A673 (cell line): ENCODE results near the gene MYH3. TPM values are rescaled to one million over a fixed set of nuclear protein-coding genes. Genes with fewer than 3 reads are reported as not detected.

Source experiments
- BruUV-seq: library from RNA; stranded (reverse); fragments of 400-500 nt; replicated peaks from 2 replicates; lab custom pipeline; 2021; lab: Mats Ljungman, UMichigan
- CTCF ChIA-PET: fragments of 300-600 bp; sonication (Branson Sonifier 250); formaldehyde crosslinking; loops from one replicate; lab custom pipeline; 2022; ENCODE audit warnings: antibody characterized with exemption; lab: Charles Lee
- POLR2A ChIA-PET: fragments of 300-600 bp; sonication (Branson Sonifier 250); formaldehyde crosslinking; loops from one replicate; lab custom pipeline; 2022; ENCODE audit warnings: antibody characterized with exemption; ENCODE audit not compliant: low non-redundant PET; lab: Charles Lee
- DNase-seq: peaks from one replicate; pipeline ENCODE4 v3.0.0-alpha.2; 2015; ENCODE audit warnings: low spot score
- H3K27ac ChIP-seq: fragments of 200-600 bp; sonication (generic); 2 replicates; pipeline ENCODE4 v1.5.1; 2016; ENCODE audit warnings: mixed run types, low read depth, mild to moderate bottlenecking, mixed read lengths, antibody characterized with exemption, low read length; ENCODE audit not compliant: poor library complexity, severe bottlenecking
- H3K27me3 ChIP-seq: fragments of 200-600 bp; sonication (generic); replicated peaks from 2 replicates; pipeline ENCODE4 v1.6.1; 2017; ENCODE audit warnings: mixed run types, low read depth, mild to moderate bottlenecking, mixed read lengths, antibody characterized with exemption, low read length; ENCODE audit not compliant: insufficient read depth, poor library complexity
- H3K36me3 ChIP-seq: fragments of 200-600 bp; sonication (generic); 2 replicates; pipeline ENCODE4 v1.6.1; 2016; ENCODE audit warnings: mixed run types, mild to moderate bottlenecking, mixed read lengths, antibody characterized with exemption, low read length; ENCODE audit not compliant: insufficient read depth, poor library complexity, severe bottlenecking
- H3K4me1 ChIP-seq: fragments of 200-600 bp; sonication (generic); 2 replicates; pipeline ENCODE4 v1.6.1; 2017; ENCODE audit warnings: mixed run types, mild to moderate bottlenecking, mixed read lengths, antibody characterized with exemption, low read length; ENCODE audit not compliant: insufficient read depth, poor library complexity, severe bottlenecking
- H3K4me3 ChIP-seq: fragments of 200-600 bp; sonication (generic); 2 replicates; pipeline ENCODE4 v1.5.1; 2016; ENCODE audit warnings: low read depth, mixed run types, mild to moderate bottlenecking, mixed read lengths, low read length; ENCODE audit not compliant: poor library complexity, severe bottlenecking
- H3K9me3 ChIP-seq: fragments of 200-600 bp; sonication (generic); 2 replicates; pipeline ENCODE4 v1.6.1; 2016; ENCODE audit warnings: mixed run types, low read depth, mild to moderate bottlenecking, mixed read lengths, antibody characterized with exemption, low read length; ENCODE audit not compliant: poor library complexity, severe bottlenecking
- EZH2 ChIP-seq: fragments of 200-600 bp; sonication (generic); IDR thresholded peaks from 2 replicates; pipeline ENCODE4 v1.6.1; 2017; ENCODE audit warnings: borderline replicate concordance, low read depth, mild to moderate bottlenecking, mixed read lengths, antibody characterized with exemption, low read length; ENCODE audit not compliant: poor library complexity, severe bottlenecking
- intact Hi-C: fragments of 100-400 bp; cut with micrococcal nuclease; formaldehyde crosslinking; loops from one replicate; pipeline ENCODE4 v1.10.0; 2022; ENCODE audit not compliant: unreplicated experiment
- total RNA-seq: library from RNA; stranded (reverse); gene quantifications from 2 replicates; pipeline ENCODE4 v1.2.3, GENCODE V29; 2021
- TF ChIP-seq, protein P1 (sequence below): fragments of 300-800, 200-600 bp; sonication (generic); conservative IDR thresholded peaks from 2 replicates; pipeline ENCODE4 v1.5.1; 2017; ENCODE audit warnings: low read depth, mild to moderate bottlenecking, antibody characterized with exemption, low read length, moderate library complexity, mixed read lengths

MYH3 gene
- total RNA-seq, 1 experiment from 2014 or later: 3.2 TPM

DNA sequence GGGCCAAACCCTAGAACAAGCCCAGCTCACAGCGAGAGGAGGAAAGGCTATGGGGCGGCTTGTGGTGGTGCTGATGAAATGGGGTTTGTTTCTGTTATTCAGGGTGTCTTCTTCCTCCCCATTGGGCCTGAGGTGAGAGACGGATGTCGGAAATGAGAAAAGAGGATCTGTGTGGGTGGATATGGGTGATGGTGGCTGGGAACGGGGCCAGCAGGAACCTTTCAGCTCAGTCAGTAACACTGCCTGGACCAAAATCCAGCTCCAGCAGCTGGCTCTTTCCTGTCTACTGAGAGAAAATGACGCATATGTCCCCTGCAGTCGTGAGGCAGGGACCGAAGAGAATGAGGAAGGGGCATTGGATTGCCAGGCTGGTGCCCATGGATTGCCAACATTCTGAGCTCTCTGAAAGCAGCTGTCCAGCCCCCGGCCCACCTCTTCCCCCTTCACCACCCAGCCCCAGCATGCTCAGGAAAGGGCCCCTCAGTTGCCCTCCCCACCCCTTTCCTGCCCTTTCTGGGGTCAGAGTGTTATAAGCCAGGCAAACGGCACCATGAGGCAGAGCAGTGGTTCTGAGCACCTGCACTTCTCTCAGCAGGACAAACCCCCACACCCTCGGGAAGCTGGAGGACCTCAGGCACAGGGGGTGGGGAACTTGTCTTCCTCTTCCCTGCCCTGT is 4.0 kb downstream of the MYH3 start:
- CTCF ChIA-PET: interaction anchor here (0.7 kb wide), 1 partner anchor 1316 kb away, joined by 16 read pairs; no protein-coding TSS in a partner anchor
- DNase-seq: peak; percentile 57
- H3K4me1 ChIP-seq: no peaks in the 10 kb centered on the region
- TF ChIP-seq EZH2: no peak
- no peaks in the 10 kb centered on the region for H3K36me3 ChIP-seq
- no peaks in the 10 kb centered on the region for H3K9me3 ChIP-seq
- no peaks in the 10 kb centered on the region for H3K27me3 ChIP-seq
- no TSS peak for BruUV-seq
- intact Hi-C loops: no loop called here
- POLR2A ChIA-PET: no interaction called here
- no peak overlapping the region for H3K27ac ChIP-seq
- no peak overlapping the region for H3K4me3 ChIP-seq

DNA sequence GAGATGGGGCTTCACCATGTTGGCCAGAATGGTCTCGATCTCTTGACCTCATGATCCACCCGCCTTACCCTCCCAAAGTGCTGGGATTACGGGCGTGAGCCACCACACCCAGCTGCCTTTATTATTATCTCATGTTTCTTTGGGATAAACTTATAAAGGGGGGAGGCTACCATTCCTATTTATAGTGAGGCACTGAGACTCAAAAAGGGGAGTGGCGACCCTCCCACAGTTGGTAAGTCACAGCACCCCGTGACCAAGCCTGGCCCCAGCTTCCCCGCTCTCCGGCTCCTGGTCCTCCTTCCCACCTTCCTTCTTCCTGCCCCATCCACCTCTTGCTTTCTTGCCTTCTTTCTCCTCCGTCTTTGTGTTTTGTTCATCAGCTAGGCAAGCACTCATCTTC is 5.2 kb downstream of the MYH3 start:
- H3K27me3 ChIP-seq: no peaks in the 10 kb centered on the region
- H3K4me1 ChIP-seq: no peaks in the 10 kb centered on the region
- CTCF ChIA-PET: no interaction called here
- no TSS peak for BruUV-seq
- TF ChIP-seq EZH2: no peak
- TF ChIP-seq, protein P1, sequence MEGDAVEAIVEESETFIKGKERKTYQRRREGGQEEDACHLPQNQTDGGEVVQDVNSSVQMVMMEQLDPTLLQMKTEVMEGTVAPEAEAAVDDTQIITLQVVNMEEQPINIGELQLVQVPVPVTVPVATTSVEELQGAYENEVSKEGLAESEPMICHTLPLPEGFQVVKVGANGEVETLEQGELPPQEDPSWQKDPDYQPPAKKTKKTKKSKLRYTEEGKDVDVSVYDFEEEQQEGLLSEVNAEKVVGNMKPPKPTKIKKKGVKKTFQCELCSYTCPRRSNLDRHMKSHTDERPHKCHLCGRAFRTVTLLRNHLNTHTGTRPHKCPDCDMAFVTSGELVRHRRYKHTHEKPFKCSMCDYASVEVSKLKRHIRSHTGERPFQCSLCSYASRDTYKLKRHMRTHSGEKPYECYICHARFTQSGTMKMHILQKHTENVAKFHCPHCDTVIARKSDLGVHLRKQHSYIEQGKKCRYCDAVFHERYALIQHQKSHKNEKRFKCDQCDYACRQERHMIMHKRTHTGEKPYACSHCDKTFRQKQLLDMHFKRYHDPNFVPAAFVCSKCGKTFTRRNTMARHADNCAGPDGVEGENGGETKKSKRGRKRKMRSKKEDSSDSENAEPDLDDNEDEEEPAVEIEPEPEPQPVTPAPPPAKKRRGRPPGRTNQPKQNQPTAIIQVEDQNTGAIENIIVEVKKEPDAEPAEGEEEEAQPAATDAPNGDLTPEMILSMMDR: no peak
- H3K9me3 ChIP-seq: no peaks in the 10 kb centered on the region
- no peak for DNase-seq
- POLR2A ChIA-PET: no interaction called here
- no peaks in the 10 kb centered on the region for H3K36me3 ChIP-seq
- H3K27ac ChIP-seq: no peak overlapping the region
- intact Hi-C loops: no loop called here
- H3K4me3 ChIP-seq: no peak overlapping the region

- ChIA-PET POLR2A (no interaction called here), CTCF (no interaction called here)
- Histone ChIP-seq H3K4me1 (no peaks in the 10 kb centered on the region), H3K4me3 (no peak overlapping the region), H3K9me3 (no peaks in the 10 kb centered on the region), H3K27me3 (no peaks in the 10 kb centered on the region), H3K27ac (no peak overlapping the region), H3K36me3 (no peaks in the 10 kb centered on the region)
- DNase-seq: no peak
- TF ChIP-seq, protein P1: no peak
- TF ChIP-seq EZH2: no peak
- no TSS peak for BruUV-seq
- intact Hi-C loops: no loop called here
Observed at GRCh38 chr17:10649602-10650001, 7.5 kb downstream of the MYH3 start.

DNA sequence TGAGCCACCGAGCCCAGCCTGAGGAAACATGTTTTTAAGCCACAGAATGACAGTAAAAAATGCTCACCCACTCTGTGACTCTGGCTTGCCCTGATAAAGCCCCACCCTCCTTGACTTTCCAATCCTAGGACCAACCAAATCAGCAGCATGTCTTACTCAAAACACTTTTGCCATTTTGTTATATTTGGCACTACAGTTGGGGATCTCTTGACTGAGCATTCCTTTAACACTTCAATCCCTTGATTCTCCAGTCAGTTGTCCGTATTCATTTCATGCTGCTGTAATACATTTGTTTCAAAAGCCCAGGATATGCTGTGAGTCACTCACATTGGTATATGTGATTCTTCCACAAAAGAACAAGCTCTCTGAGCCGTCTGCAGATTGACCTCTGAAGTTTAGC is 8.2 kb downstream of the MYH3 start:
- H3K36me3 ChIP-seq: no peaks in the 10 kb centered on the region
- no peak for DNase-seq
- no peak overlapping the region for H3K4me3 ChIP-seq
- H3K4me1 ChIP-seq: no peaks in the 10 kb centered on the region
- ChIA-PET POLR2A (no interaction called here), CTCF (no interaction called here)
- H3K27me3 ChIP-seq: no peaks in the 10 kb centered on the region
- H3K9me3 ChIP-seq: no peaks in the 10 kb centered on the region
- BruUV-seq: no TSS peak
- TF ChIP-seq EZH2: no peak
- TF ChIP-seq, protein P1: no peak
- intact Hi-C loops: no loop called here
- H3K27ac ChIP-seq: no peak overlapping the region
